ENCODE measurements around the gene RPS27L.

RPS27L gene

DNA sequence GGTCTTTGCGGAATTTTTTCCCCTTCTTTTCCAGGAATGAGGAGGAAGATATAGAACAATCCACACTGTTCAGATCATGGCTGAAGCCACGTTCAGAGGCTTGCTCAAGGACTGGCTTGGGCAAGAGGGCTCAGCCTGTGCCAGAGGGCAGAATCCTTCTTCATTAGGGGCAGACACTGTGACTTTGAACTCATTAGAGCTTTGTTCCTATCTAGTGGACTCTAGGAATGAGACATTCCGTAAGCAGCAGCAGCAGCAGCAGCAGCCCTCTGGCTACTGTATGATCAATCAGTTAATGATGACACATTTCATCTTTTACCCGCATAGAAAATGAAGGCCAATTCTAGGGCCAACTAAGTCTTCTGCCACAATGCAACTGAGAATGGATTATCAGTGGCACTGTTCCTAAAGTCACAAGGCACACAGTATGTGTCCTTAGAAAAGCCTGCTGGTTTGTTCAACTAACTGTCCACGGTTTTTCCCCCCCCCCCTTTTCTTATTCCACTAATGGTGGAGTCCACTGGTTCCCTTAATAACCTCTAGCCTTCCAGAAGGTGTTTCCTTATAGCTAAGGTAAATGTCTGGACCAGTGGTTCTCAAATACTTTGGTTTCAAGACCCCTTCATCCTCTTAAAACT is 30.4 kb upstream of the RPS27L start:
- DNase-seq: no peak

GRCh38 chr15:63186065-63186464 is 28.8 kb upstream of the RPS27L start:
- peak; percentile 88 for DNase-seq

DNA sequence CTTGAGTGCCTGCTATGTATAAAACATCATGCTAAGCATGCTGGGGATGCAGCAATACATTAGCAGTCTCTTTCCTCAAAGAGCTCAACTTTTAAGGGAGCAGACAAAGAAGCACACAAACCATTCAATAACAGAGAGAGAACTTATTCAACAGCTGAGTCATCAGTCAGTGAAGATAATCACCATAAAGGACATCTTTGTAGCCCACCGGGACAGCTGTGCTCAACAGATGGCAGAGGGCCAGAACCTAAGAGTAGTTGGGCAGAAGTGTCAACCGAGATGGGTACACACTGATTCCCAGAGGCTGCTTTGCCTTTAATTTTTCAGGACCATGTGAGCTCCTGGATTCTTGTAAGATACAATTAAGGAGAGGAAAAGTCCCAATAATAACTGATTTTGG is 27.9 kb upstream of the RPS27L start:
- DNase-seq: peak; percentile 44

DNA sequence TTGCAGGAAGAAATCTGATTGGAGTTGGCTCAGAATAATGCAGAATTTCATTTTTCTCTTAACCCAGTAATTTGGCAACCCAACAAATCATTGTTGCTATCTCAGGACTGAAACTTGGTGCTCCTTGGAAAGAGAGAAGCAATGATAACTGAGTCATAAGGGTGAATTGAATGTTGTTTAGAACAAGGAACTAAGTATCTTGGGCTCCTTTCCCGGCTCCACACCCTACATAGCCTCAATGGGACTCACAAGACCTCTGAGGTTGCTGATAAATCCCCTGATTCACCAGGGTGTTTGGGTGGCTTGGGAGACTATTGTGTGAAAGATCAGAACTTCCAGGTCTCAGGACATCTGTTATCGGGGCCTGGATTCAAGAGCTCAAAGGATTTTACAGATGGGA is 24.4 kb upstream of the RPS27L start:
- DNase-seq: no peak

DNA sequence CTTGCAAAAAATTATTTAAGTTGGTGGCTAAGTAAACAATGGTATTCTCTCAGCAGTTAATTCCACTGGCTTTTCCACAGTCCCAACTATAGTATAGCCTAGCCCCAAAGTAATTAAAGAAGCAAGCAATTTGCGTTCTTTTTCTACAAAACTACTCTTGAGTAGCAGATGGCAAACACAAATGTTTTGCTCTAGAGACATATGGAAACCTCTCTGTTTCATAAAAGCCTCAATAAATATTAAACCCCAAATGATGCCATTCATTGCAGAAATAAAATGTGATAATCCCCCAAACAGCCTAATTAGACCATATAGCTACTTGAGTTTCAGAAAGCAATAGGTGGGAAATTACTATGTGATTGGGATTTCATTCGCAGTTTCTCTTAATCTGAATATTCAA is 23.5 kb upstream of the RPS27L start:
- DNase-seq: no peak

DNA sequence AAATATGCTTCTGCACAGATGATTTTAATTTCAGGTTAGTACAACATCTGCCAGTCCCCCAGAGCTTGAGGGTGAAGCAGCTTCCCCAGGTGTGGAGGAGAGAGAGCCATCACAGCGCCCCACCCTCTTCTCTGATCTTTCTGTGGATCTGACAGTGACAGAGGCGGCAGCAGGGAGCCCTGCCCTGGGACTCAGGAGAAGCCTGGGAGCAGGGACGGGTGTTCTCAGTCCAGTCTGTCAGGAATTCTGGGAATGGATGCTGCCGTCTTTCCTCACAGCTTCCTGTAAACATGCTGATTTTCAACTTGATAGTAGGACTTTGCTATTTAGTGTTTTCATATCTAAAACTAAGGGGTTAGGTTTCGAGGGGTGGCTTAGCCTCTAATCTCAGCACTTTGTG is 20.8 kb upstream of the RPS27L start:
- DNase-seq: no peak

GRCh38 chr15:63176302-63176701 is 19.0 kb upstream of the RPS27L start:
- DNase-seq: no peak

- DNase-seq: no peak
These were observed 15.7 kb upstream of the RPS27L start for GRCh38 chr15:63172851-63173451.

- no peak for DNase-seq
These were observed 15.1 kb upstream of the RPS27L start for GRCh38 chr15:63172376-63172775.

GRCh38 chr15:63169788-63170187 is 12.5 kb upstream of the RPS27L start:
- DNase-seq: no peak

- DNase-seq: peak; percentile 32
These were observed 8.9 kb upstream of the RPS27L start for GRCh38 chr15:63166219-63166618.

DNA sequence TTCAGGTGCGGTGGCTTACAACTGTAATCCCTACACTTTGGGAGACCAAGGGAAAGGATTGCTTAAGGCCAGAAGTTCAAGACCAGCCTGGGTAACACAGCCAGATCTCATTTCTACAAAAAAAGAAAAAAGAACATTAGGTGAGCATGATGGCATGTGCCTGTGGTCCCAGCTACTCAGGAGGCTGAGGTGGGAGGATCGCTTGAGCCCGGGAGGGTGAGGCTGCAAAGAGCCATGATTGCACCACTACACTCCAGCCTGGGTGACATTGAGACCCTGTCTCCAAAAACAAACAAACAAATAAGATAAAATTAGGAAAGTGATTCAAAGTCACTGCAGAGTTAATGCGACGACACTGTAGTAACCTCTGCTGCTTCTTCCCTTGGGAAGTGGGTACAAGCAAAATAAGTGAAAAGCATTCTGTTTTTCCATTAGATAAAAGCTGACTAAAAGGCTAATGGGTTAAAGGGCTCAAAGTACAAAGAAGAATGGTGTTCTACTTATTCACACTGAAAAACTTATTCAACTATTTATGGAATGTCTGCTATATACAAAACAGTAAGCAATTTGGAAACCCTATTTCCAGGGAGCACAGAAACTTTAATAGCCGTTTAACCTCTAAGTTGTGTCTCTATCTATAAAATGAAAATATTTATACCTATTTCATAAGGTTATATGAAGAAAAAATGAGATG is 8.0 kb upstream of the RPS27L start:
- no peak for DNase-seq

GRCh38 chr15:63163217-63163616 is 5.9 kb upstream of the RPS27L start:
- DNase-seq: no peak

- DNase-seq: no peak
These were observed 3.4 kb upstream of the RPS27L start for GRCh38 chr15:63160638-63161037.

- DNase-seq: peak; percentile 86
These were observed 684 bp upstream of the RPS27L start for GRCh38 chr15:63157891-63158431.

DNA sequence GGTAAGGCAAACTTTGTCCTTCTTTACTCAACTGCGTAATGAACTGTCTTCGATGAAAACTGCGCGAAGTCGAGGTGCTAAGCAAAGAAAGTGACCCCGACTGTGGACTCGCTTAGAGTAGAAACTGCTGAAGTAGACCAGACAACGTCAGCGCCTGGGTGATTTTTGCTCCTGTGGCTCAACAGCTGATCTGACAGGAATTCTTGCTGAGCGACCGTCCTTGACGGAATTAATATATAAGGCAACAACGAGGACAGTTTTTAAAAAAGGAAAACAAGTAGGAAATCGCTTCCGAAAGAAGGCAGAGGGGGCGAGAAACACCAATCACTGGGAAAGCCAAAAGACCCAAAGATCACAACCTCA is 541 bp downstream of the RPS27L start:
- peak; percentile 39 for DNase-seq

- no peak for DNase-seq
These were observed 1.1 kb downstream of the RPS27L start for GRCh38 chr15:63156086-63156710.

DNA sequence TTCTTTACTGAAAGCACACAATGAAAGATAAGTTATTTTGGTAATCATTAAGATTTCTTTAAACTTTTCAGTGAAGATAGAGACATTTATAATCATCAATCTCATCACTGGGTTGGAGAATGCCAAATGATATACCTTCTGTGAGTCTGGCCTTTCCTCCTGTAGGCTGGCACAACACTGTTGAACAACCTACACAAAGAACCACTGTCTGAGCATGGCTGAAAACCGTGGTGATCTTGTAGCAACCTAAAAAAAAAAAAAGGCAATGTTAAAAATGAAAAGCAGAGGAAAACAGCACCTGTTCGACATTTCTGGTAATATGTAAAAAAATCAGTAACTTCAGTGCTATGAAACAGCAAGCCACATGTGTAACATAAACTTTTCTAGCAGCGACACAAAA is 1.8 kb downstream of the RPS27L start:
- DNase-seq: no peak

GRCh38 chr15:63151665-63152064 is 5.6 kb downstream of the RPS27L start:
- no peak for DNase-seq

- DNase-seq: no peak
These were observed 10.6 kb downstream of the RPS27L start for GRCh38 chr15:63146684-63147083.

- DNase-seq: no peak
These were observed 11.9 kb downstream of the RPS27L start for GRCh38 chr15:63145426-63145825.

DNA sequence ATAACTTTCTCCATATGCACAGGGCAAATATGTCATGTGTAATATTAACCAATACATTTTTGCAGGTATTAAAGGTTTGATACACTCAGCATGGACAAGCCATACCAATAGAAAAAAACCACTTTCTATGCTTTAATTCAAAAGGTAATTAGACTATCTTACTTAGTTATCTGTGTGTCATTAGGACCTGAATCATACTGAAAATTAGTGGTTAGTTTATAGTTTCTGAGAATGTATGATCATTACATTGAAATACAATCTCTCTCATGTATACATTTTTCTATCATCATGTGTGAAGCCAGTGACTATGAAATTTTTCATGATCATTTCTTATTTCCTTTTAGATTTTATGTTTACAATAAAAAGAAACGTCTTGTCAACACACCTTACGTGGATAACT is 16.3 kb downstream of the RPS27L start:
- DNase-seq: no peak

DNA sequence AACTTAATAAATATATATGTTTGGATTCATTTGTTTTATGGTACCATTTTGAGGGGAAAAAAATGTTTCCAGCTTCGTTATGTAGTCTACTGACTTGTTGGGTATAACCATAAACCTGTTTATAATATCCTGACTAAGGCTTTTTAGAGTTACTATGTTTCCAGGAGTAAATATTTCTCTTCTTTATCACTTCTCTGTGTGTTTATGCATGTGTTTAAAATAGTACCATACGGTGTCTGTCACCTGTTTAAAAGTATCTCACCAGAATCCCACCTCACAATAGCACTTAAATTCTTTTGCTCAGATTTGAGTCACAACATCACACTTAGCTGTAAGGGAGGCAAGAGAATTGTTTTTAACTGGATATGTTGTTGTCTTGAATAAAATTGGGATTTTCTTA is 20.5 kb downstream of the RPS27L start:
- DNase-seq: no peak

GRCh38 chr15:63135804-63136203 is 21.5 kb downstream of the RPS27L start:
- peak; percentile 85 for DNase-seq
